Measurements from ENCODE around the gene ASPHD2.

ASPHD2 gene

DNA sequence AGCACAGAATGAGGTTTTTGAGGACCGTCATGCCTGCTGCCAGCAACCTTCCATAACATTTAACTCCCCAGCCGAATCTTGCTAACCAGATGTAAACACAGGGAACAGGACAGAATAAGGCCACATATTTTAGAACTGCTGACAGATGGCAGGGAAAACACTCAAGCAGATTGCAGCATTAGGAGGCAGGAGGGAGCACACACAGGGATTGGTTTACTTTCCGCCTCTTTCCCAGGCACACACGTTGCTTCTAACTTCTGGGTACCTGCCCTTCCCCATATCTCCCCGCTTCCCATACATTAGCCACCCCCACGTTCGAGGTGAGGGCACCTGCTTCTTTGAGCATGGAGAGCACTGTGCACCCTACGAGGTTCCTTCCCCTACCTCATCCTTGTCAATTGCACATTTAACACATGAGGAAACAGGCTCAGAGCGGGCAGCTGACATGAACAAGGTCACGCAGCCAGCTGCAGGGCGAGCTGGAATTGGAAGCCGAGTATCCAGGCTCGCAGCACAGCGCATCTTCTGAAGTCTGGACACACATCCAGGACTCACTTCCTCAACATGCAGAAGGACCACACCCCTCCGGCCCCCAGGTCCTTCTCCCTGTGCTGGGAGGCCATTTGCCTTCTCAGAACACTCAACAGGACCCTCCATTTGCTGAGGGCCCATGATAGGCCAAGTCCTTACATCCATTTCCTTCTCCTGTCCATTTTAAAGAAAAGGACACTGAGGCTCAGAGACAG lies 18.7 kb downstream of the ASPHD2 start:
- DNase-seq: no peak

DNA sequence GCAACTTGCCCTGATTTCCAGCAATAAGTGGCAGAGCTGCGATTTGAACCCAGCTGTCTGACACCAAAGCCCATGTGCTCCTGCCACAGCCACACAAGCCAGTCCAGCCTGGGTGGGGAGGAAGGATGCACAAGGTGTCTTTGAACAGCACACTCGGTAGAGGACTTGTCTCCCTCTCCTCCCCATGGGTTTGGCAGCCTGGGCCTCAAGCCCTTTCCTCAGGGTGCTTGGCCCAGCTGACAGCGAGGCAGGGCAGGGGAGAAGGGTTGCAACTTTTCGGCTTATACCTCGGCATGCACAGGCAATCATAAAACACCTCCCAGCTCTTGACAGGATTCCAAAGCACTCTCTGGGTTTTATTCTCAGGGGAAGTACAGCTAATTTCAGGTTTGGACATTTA lies 19.3 kb downstream of the ASPHD2 start:
- DNase-seq: no peak

DNA sequence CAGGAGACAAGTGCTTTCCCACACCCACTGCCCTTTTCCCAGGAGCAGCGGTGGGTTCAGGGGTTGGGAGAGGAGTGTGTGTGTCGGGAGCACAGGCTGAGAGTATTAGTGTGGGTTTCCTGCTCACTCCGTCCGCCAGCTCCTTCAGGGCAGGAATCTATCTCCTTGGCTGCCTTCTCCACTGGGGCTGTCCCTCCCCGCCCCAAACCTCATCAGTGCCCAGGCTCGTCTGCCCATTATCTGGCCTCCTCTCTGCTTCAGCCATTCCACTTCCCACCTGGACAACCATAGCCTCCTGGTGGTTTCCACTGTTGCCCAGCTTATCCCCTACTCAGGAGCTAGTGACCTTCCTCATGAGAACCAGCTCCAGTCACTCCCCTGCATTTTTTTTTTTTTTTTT lies 19.9 kb downstream of the ASPHD2 start:
- no peak for DNase-seq

DNA sequence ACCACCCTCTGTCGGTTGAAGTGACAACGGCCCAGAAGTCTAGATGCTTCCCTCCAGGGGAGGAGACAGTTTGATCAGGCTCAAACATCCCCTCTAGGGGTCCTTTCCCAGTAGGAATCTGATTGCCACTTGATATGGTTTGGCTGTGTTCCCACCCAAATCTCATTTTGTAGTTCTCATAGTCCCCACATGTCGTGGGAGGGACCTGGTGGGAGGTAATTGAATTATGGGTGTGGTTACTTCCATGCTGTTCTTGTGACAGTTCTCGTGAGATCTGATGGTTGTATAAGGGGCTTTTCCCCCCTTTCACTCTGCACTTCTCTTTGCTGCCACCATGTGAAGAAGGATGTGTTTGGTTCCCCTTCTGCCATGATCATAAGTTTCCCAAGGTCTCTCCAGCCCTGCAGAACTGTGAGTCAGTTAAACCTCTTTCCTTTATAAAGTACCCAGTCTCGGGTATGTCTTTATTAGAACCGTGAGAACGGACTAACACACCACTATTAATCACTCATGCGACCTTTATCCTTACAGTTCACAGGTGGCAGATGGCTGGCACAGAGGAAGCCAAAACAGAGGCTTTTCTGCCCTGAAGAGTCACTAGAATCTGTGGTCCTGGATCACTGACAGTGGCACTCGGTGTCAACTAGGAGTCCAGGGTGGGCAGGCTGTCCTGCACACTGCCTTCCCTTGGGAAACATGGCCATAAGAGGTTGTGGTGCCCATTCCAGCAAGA lies 21.6 kb downstream of the ASPHD2 start:
- DNase-seq: no peak

DNA sequence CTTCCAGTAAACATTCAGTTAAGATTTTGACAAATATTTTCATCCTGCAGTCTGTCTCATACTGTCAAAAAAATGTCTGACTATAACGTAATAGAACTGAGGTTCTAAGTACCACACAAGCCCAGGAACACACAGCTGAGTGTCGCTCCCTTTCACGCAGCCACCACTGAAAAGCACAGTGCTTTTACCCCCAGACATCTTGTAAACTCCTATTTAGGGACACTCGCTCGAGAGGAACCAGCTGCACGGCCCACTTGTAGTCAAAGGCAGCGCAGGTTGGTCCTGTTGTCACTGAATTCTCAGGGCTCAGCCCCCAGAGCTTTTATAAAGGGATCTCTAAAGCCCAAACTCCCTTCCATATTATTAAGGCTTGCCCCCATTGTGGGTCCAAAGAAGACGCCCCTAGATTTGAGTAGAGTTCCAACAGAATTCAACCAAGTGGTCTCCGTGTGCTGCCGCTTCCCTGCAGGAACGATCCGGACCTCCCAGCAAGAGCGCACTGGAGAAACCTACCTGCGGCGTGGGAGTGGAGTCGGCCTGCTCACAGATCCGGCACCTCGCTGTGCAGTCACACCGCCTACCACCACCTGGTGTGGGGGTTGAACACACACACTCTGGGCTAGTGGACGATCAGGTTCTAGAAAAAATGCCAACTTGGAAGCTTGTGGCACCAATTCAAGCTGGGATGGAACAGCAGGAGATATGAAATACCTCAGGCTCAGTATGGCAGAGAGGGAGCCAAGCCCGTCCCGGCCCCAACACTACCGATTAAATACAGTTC lies 23.4 kb downstream of the ASPHD2 start:
- DNase-seq: no peak

DNA sequence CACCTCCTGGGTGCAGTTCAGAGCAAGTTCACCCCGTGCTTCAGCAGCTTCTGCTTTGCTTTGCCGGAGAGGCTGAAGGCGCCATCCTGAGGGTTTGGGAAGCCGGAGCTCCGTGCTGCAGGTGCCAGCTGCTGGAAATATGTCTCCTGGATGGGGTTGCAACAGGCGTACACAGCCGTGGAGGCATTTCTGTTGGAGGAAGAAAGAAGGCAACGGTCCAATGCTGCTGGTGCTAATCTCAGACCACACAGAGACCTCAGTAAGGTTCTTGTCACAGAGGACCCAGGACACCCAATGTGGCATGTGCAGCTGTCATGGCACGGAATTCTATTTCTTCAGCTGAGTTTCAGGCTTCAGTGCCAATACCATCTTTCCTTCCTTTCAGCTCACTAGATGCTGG lies 24.2 kb downstream of the ASPHD2 start:
- DNase-seq: no peak

DNA sequence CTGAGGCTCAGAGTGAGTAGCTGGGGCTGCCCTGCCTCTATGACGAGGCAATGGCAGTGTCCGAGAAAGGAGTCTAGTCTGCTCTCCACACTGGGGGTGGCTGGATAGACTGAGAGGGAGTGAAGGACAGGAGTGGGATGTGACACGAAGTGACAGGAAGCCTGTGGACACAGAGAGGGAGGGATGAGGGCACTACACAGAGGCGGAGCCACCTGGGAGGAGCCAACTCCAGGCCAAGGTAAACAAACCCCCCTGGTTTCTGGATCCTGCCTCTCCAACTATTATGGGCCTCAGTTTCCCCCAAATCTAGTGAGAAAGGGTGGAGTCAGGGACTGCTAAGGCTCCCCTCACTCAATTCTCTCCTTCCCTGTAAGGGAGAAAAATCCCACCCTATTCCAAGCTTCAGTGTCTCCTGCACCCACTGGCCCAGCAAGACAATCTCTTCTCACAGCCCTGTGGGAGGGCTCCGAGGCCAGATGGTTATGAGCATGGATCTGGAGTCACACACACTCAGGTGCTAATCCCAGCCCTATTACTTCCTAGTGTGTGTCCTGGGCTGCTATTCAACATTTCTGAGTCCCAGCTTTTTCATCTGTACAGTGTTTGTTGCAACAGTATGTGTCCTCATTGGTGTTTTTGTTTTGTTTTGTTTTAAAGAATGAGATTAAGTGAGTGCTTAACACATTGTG lies 24.9 kb downstream of the ASPHD2 start:
- no peak for DNase-seq

DNA sequence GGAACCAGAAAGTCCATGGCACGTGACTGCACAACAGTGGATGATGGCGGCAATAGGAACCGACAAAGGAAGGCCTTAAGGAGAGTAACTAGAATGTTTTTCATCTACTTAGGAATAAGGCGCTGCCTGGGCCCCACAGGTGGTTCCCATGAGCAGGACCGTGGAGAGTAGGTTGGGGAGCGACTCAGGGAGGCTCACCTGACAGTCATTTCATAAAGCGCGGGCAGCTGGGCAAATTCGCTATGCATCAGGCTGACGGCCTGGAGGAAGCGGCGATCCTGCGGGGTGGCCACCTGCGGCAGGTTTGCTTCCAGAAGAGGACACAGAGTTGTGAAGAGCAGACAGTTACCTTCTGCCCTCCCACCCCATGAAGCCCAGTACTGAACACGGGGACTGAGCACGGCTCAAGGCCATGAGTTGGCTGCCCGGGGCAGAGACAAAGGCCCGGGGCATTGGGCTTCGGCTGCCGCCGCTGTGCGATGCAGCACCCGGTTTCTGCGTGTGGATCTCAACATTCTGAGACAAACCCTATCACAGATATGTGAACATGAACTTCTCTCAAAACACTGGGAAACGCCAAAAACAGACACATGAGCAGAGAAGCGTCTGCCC lies 28.7 kb downstream of the ASPHD2 start:
- DNase-seq: no peak

DNA sequence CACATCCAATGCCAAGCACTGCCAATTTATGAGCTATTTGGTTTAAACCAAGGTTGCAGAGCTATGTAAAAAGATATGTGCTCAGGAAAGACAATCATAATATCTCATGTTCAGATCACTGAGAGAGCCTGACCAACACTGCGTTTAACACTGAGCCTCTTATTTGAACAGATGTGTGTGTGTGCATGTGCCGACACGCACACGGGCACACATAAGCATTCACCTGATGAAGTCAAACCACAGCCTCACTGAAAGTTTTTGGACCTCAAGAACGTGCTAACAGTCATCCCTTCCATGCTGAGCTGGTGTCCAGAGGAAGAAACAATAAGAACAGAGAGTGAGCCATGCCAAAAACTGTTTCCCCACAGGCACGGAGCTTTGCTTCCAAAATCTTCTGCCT lies 31.1 kb downstream of the ASPHD2 start:
- no peak for DNase-seq

DNA sequence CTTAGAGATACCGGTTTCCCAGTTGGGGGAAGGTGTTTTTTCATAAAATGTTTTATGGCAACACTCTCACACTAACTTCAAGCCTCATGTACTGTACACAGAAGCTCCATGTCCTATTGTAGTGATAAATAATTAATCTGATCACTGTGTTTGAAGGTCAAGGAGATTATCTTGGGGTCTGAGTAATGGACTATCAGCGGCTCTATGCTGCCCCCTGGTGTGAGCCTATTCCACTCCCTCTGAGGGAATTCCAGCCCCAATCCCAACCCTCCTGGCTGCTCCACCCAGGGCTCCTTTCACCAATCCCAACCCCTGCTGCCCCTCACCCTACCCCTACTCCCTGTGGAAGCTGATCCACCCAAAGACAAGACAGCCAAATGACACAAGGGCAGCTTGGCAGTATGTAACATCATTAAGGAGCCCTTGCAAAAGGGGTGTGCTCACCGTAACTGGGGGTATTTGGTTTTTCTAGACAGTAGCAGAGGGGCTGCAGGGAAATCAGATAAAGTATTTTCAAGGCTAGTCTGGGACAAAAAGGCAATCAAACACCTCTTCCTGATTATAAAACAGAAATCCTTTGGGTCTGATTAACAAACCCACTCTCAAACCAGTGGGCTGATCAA lies 32.2 kb downstream of the ASPHD2 start:
- peak; percentile 7 to 17 for DNase-seq

DNA sequence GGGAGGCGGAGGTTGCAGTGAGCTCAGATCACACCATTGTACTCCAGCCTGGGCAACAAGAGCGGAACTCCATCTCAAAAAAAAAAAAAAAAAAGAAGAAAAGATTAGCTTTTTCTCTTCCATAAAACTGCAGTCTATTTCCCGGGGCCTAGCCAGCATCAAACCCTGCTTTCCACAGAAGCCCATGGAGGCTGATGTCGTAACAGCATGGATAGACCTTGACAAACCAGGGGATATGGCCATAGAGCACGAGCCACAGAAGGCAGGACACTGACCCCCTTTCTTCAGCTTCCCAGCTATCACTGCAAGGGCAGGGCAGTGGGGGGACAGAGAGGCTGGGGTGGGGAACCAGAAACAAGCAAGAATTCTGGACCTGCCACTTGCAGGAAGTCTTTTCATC lies 33.0 kb downstream of the ASPHD2 start:
- DNase-seq: no peak

DNA sequence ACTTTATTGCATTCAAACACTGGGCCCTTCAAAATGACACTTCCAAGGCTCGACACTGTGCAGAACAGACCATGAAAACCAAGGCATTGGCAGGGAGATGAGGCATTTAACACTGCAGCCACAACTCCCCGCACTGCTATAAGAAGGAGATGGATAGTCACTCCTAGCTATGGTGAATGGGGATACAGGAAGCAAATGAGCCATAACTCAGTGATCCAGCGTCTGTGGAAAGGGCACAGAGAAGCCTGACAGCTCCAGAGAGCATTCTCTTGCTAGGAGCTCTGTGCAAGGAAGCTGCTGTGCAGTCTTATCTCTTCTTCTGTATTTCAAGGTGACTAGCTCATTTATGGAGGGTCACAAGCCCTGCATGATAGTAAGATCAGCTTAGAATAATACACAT lies 33.6 kb downstream of the ASPHD2 start:
- DNase-seq: no peak

DNA sequence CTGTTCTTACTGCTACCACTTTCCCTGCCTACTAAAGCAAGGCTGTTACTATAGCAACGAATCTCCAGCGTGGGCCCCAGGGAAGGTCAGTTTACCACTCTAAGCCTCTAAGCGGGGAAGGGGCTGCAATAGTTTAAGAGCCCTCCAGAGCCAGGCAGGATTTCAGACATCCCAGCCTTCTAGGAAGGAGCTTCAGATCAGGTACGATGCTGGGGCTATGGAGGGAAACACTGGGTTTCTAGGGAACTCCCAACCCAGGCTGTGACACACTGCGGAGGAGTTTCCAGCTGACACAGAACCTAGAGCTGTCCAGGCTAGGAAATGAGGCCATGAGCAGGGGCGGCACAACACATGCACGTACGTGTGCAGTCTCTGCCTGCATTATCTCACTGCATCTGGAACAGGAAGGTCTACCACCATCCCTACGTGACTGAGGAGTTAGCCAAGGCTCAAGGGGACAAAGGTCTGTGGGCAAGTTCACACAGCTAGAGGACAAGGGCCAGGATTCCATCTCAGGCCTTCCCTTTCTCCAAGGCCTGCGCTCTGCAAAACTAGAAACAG lies 34.1 kb downstream of the ASPHD2 start:
- no peak for DNase-seq

DNA sequence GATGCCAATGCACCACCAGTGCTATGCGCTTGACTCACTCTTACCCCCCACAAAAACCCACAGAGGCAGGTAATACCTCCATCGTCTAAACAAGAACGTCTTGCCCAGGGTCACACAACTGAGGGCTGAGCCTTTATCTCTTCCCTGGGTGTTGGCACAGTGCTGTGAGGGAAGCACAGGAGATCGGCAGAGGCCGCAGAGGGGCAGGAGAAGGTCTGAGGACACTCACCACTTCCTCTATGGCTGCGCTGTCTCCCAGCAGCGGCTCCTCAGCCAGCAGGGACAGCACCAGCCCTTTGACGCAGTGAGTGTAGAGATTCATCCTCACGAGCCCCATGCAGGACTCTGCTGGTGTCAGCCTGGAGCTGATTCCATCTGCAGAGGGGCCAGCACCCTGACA lies 34.6 kb downstream of the ASPHD2 start:
- DNase-seq: no peak

DNA sequence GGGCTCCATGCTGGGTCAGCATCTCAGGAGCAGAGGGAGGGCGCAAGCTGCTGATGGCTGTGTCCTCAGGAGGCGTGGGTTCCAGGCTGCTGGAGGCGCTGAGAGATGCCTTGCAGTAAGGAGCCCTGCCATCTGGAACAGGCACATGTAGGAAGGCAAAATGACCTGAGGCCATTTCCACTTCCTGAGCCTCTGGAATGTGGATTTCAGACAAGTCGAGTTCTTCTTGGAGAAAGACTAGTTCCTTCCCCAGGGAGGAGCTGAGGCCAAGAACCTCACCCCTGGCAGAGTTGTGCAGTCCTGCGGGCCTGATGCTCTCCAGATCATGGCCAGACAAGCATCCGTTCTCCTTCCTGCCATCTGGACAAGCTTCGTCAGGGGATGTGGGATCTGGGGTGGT lies 35.3 kb downstream of the ASPHD2 start:
- DNase-seq: no peak

DNA sequence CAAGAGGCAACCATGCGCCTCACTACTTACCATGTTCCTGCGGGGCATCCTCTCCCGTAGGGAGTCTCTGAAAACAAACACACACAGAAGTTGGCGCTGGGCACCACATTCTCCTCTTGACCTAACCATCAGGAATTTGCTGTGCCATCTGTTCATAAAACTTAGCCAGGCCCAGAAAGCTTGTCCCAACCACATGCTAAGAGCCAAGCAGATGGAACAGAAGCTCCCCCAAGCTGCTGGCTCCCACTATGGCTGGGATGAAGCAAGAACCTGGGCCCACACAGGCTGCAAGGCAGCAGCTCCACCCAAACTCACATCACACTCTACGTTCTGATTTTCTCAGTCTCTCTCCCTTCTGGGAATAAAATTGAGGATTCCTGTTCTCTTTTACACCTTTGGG lies 37.1 kb downstream of the ASPHD2 start:
- DNase-seq: no peak

DNA sequence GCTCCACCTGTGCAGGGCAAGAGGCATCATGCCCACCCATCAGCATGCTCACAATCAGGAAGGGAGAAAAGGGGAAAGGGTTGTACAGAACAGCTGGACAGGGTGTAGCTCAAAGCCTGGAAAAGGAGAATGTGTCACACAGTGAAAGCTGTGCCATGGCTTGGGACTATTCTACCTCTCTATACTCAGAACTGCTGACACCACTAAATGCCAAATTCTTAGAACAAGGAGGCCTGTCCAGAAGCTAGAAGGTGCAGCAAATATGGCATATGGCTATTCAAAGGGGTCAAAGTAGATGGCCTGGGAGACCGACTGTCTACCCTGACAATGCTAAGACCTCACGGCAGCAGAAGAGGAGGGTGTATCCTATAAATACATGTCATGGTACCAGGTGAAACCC lies 41.7 kb downstream of the ASPHD2 start:
- DNase-seq: no peak

DNA sequence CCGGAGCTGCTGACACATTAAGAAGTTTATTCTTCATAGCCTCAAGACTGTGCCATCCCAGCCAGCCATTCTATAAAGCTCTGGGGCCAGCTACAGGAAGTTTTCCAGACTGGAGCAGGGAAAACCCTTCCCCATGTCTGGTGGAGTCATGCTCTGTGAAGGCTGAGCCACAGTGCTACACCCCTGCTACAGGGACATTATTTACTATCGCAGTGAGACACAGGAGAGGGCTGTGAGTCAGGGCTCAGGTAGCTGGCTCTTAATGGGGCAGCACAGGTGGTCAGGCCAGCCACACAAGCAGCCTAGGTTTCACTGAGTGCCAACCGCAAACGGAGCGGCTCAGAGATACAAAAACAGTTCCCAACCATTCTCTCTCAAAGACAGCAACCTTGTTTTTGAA lies 42.5 kb downstream of the ASPHD2 start:
- DNase-seq: no peak

DNA sequence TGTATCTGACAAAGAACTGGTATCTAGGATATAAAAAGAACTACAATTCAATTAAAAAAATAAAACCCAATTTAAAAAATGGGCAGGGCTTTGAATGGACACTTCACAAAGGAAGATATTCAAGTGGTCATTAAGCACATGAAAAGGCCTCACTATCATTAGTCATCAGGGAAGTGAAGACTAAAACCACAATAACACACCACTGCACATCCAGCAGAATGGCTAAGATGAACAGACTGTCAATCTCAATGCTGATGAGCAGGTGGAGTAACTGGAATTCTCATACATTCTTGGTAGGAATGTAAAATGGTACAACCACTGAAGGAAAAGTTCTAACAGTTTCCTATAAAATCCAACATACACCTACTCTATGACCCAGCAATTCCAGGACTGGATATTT lies 45.6 kb downstream of the ASPHD2 start:
- DNase-seq: no peak

DNA sequence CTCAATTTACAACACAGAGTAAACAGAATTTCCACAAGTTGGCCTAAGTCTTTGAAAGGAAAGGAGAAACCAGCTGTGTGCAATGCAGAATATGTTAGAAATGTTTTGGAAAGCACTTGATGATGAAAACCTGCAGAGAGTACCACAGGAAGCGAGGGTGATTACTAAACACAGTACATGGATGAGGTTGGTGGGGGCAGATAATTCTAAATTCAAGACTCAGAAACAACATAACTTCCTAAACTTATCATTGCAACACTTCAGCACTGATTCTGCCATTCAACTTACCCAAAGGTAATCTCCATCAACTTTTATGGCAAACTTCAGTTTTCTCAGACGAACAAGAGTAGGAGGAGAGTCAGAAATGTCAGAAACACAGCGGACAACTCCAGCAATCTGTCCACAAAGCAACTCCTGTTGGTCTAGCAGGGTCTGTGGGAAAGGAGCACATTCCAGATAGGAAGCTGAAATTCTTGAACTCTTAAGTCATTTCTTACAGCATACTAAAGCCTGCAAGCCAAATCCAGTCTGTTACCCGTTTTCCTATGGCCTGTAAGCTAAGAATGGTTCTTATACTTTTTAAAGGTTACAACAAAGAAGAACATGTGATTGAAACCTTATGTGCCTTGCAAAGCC lies 47.8 kb downstream of the ASPHD2 start:
- DNase-seq: no peak

DNA sequence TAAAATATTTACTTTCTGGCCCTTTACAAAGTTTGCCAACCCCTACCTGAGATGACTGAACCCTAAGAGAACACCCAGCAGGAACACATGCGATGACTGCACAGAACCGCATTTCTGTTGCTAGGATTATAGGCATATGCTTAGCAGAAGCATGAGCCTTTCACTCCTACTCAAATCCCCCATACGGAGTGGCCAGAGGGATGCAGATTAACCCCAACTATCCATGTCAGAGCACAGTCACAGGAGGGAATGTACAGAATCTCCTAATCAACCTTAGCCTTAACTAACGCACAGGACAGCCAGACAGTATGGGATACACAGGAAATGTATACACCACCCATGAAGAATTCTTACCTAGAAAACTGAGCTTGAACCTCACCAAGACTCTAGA lies 48.3 kb downstream of the ASPHD2 start:
- DNase-seq: no peak

Measured in NCI-H187 (cell line).